ENCODE results near the gene WFDC1.

The WFDC1 gene

GRCh38 chr16:84378099-84378498, 83.4 kb downstream of the WFDC1 start:
- no peak for ATAC-seq
- DNase-seq, result no peak

- ATAC-seq (no peak), DNase-seq (no peak)
These were observed 83.9 kb downstream of the WFDC1 start for GRCh38 chr16:84378567-84378966.

DNA sequence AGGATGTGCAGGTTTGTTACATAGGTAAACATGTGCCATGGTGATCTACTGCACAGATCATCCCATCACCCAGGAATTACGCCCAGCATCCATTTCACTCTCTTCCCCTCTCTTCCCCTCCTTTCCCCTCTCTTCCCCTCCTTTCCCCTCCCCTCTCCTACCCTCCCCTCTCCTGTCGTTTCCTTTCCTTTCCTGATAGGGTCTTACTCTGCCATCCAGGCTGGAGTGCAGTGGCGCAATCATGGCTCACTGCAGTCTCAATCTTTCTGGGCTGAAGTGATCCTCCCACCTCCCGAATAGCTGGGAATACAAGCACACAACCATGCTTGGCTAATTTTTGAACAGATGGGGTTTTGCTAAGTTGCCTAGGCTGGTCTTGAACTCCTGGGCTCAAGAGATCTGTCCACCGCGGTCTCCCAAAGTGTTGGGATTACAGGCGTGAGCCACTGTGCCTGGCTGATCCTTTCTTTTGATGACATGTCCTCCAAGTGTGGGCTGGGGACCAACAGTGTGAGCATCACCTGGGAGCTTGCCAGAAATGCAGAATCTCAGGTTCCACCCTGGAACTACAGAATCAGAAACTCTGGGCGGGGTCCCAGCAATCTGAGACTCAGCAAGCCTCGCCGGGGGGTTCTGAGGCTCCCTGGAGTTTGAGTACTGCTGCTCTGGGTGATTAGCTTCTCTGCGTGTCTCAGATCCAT, 84.5 kb downstream of the WFDC1 start:
- ATAC-seq, result no peak

More for the DNA sequence above, 84.5 kb downstream of the WFDC1 start:
- DNase-seq, result no peak

All from stimulated activated naive CD8-positive, alpha-beta T cell treated with anti-CD3 and anti-CD28 coated beads, Interleukin-15, Interleukin-2, amounts not matched to agents 100 U/mL and 50 U/mL, for 24 hours (primary cell).